ENCODE results near the gene PCDHGA8. TPM values are rescaled to one million over a fixed set of nuclear protein-coding genes. Genes with fewer than 3 reads are reported as not detected.
"Not testable (repeated sequence)": the region's sequence is repeated elsewhere in the genome, so short reads cannot be mapped to it uniquely, and the experiment has no call there.

Gene PCDHGA8
- total RNA-seq, 1 donor from 2014 or later, result 1.2 TPM

- DNase-seq (ENCODE audit: low read depth in 2 of 2), result not testable (repeated sequence)
These were observed 39.9 kb downstream of the PCDHGA8 start for GRCh38 chr5:141432308-141432707.

GRCh38 chr5:141432726-141433125 lies 40.3 kb downstream of the PCDHGA8 start:
- not testable (repeated sequence) for DNase-seq (ENCODE audit: low read depth in 2 of 2)

DNA sequence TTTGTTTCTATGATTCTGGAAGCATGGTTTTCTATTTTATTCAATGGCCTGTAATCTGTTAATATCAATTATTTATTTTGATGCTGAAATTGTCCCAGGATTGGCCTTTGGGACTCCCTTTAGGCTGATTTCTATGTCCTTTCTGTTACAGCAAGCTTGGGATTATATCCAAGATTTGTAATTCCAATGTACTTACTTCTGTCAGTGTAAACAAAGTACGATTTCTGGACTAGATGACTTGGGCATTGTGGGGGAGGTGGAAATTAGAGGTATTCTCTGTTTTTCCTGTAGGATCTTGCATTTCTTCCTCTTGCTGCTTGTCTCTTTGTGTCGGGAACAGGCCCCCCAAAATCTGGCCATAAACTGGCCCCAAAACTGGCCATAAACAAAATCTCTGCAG lies 41.6 kb downstream of the PCDHGA8 start:
- DNase-seq (ENCODE audit: low read depth in 2 of 2), result no peak

DNA sequence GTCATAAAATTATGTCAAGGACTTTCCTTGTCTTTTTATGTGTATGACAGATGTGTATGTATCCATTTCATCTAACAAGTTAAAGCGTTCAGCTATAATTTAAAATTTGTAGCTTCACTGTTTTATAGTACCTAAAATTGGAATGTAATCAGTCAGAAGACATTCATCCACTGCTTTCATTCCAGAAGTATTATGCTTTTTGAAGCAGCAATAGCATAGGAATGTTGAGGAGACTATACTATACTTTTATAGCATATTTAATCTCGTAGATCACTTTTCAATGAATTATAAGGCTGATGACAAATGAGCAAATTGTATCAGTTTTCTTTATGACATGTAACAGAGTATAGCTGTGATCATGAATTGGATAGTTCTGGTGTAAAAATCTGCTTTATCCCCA lies 44.8 kb downstream of the PCDHGA8 start:
- DNase-seq (ENCODE audit: low read depth in 2 of 2), result no peak

DNA sequence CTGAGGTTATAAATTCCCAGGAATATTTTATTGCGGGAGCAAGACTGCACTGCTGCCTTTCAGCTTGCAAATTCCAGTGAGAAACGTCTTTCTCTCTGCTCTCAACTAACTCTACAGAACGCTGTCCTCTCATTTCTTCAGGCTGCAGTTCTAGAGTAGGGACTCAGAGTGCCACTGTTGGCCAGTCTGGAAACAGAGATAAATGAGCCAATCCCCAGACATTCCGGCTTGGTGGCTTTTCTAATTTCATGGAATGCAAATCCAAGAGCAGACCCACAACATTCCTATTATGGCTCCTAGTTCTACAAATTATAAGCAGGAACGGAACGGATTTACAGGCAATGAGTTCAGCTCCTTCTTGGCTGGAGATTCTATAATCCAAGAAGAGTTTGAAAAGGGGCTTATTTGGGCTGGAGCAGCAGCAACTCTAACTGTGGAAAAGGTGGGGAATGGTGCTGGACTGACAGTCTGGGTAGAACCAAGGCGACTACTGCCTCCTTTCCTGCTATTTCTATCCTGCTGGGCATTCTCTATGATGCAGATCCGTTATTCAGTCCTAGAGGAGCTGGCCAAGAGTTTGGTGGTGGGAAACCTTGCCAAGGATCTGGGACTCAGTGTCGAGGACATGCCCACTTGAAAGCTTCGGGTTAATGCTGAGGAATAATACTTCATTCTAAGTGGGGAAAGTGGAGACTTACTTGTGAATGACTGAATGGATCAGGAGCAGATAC lies 47.1 kb downstream of the PCDHGA8 start:
- no peak for DNase-seq (ENCODE audit: low read depth in 2 of 2)

- DNase-seq (ENCODE audit: low read depth in 2 of 2), result no peak
These were observed 47.9 kb downstream of the PCDHGA8 start for GRCh38 chr5:141440341-141440740.

GRCh38 chr5:141441571-141442170 lies 49.2 kb downstream of the PCDHGA8 start:
- no peak for DNase-seq (ENCODE audit: low read depth in 2 of 2)

Other genes with a start within 250 kb of the PCDHGA8 start
- gene PCDHB6, start 242.6 kb upstream of the PCDHGA8 start, total RNA-seq, result under 0.01 and 0.20 TPM in 2 replicates
- gene PCDHB7, start 220.0 kb upstream of the PCDHGA8 start, total RNA-seq, result 0.44 and 2.4 TPM in 2 replicates
- 0.40 and 0.44 TPM in 2 replicates for gene PCDHB8, start 214.8 kb upstream of the PCDHGA8 start, total RNA-seq
- 0.22 and 0.99 TPM in 2 replicates for gene PCDHB16, start 210.2 kb upstream of the PCDHGA8 start, total RNA-seq
- 0.22 and 0.40 TPM in 2 replicates for gene PCDHB9, start 205.5 kb upstream of the PCDHGA8 start, total RNA-seq
- 0.44 and 1.8 TPM in 2 replicates for gene PCDHB10, start 200.3 kb upstream of the PCDHGA8 start, total RNA-seq
- gene PCDHB11, start 193.0 kb upstream of the PCDHGA8 start, total RNA-seq, result 0.44 and 1.8 TPM in 2 replicates
- 0.44 and 1.4 TPM in 2 replicates for gene PCDHB12, start 183.9 kb upstream of the PCDHGA8 start, total RNA-seq
- 0.87 and 2.6 TPM in 2 replicates for gene PCDHB13, start 178.7 kb upstream of the PCDHGA8 start, total RNA-seq
- 1.1 and 1.4 TPM in 2 replicates for gene PCDHB14, start 169.3 kb upstream of the PCDHGA8 start, total RNA-seq
- 0.44 and 1.4 TPM in 2 replicates for gene PCDHB15, start 147.2 kb upstream of the PCDHGA8 start, total RNA-seq
- under 0.01 and 0.20 TPM in 2 replicates for gene SLC25A2, start 88.6 kb upstream of the PCDHGA8 start, total RNA-seq
- gene TAF7, start 71.8 kb upstream of the PCDHGA8 start, total RNA-seq, result 56.7 and 63.5 TPM in 2 replicates
- 0.40 and 0.44 TPM in 2 replicates for gene PCDHGA1, start 62.1 kb upstream of the PCDHGA8 start, total RNA-seq
- 0.65 and 0.79 TPM in 2 replicates for gene PCDHGA2, start 53.9 kb upstream of the PCDHGA8 start, total RNA-seq
- 0.40 and 0.44 TPM in 2 replicates for gene PCDHGA3, start 48.8 kb upstream of the PCDHGA8 start, total RNA-seq
- gene PCDHGB1, start 42.5 kb upstream of the PCDHGA8 start, total RNA-seq, result 0.87 and 1.6 TPM in 2 replicates
- gene PCDHGA4, start 37.6 kb upstream of the PCDHGA8 start, total RNA-seq, result 2.0 TPM in 2 replicates
- 1.3 and 1.4 TPM in 2 replicates for gene PCDHGB2, start 32.6 kb upstream of the PCDHGA8 start, total RNA-seq
- 0.44 and 0.60 TPM in 2 replicates for gene PCDHGA5, start 28.5 kb upstream of the PCDHGA8 start, total RNA-seq
- 2.0 and 3.8 TPM in 2 replicates for gene PCDHGB3, start 22.4 kb upstream of the PCDHGA8 start, total RNA-seq
- 1.7 and 2.4 TPM in 2 replicates for gene PCDHGA6, start 18.7 kb upstream of the PCDHGA8 start, total RNA-seq
- gene PCDHGA7, start 9.9 kb upstream of the PCDHGA8 start, total RNA-seq, result 0.65 and 0.99 TPM in 2 replicates
- gene PCDHGB4, start 4.9 kb upstream of the PCDHGA8 start, total RNA-seq, result 8.3 and 10.1 TPM in 2 replicates
- gene PCDHGB5, start 5.3 kb downstream of the PCDHGA8 start, total RNA-seq, result 7.4 and 9.5 TPM in 2 replicates
- 0.87 and 2.2 TPM in 2 replicates for gene PCDHGA9, start 10.1 kb downstream of the PCDHGA8 start, total RNA-seq
- gene PCDHGB6, start 15.4 kb downstream of the PCDHGA8 start, total RNA-seq, result 1.3 and 2.4 TPM in 2 replicates
- gene PCDHGA10, start 20.4 kb downstream of the PCDHGA8 start, total RNA-seq, result 2.6 and 5.0 TPM in 2 replicates
- gene PCDHGB7, start 25.0 kb downstream of the PCDHGA8 start, total RNA-seq, result 4.1 and 6.2 TPM in 2 replicates
- 4.1 and 4.4 TPM in 2 replicates for gene PCDHGA11, start 28.4 kb downstream of the PCDHGA8 start, total RNA-seq
- gene PCDHGA12, start 37.9 kb downstream of the PCDHGA8 start, total RNA-seq, result 1.8 and 2.8 TPM in 2 replicates
- gene PCDHGC3, start 83.3 kb downstream of the PCDHGA8 start, total RNA-seq, result 10.2 and 10.9 TPM in 2 replicates
- 0.65 and 0.79 TPM in 2 replicates for gene PCDHGC4, start 92.4 kb downstream of the PCDHGA8 start, total RNA-seq
- under 0.01 and 0.40 TPM in 2 replicates for gene PCDHGC5, start 96.4 kb downstream of the PCDHGA8 start, total RNA-seq
- 28.8 and 29.6 TPM in 2 replicates for gene DIAPH1, start 226.4 kb downstream of the PCDHGA8 start, total RNA-seq
- 45.0 and 48.2 TPM in 2 replicates for gene HDAC3, start 244.2 kb downstream of the PCDHGA8 start, total RNA-seq
- gene RELL2, start 244.4 kb downstream of the PCDHGA8 start, total RNA-seq, result 5.6 and 6.1 TPM in 2 replicates